HepG2 (cell line): Measurements from ENCODE around the gene ATP7B. TPM values are rescaled to one million over a fixed set of nuclear protein-coding genes. Genes with fewer than 3 reads are reported as not detected.
A peak's percentile ranks its signal among the peaks of the same experiment; 100 is the strongest.

ENCODE experiments used
- AFF4 ChIP-seq: sonication (generic); formaldehyde crosslinking; IDR thresholded peaks from 2 replicates; pipeline ENCODE4 v1.4.0; 2020; ENCODE audit warnings: missing genetic modification reagents
- FOXA1 ChIP-seq, 2 experiments: fragments of 450-650 bp in 1 of 2; sonication (generic) in 1 of 2; formaldehyde crosslinking in 1 of 2; IDR thresholded peaks; 2 replicates each; pipeline versions ENCODE4 v1.4.0 to v1.6.1; 2016 to 2020; ENCODE audit warnings: missing genetic modification reagents in 1 of 2
- IKZF4 ChIP-seq: sonication (generic); formaldehyde crosslinking; IDR thresholded peaks from 2 replicates; pipeline ENCODE4 v1.5.1; 2020; ENCODE audit warnings: borderline replicate concordance, mild to moderate bottlenecking, low read depth, missing genetic modification reagents; ENCODE audit errors: not compliant biosample characterization
- IKZF5 ChIP-seq: IDR thresholded peaks from 2 replicates; pipeline ENCODE4 v1.6.1; 2018; ENCODE audit warnings: missing genetic modification reagents, mild to moderate bottlenecking, missing compliant biosample characterization
- KMT2B ChIP-seq: IDR thresholded peaks from 2 replicates; pipeline ENCODE4 v1.6.1; 2016; ENCODE audit warnings: missing genetic modification reagents, missing compliant biosample characterization
- MEIS2 ChIP-seq: sonication (generic); formaldehyde crosslinking; IDR thresholded peaks from 2 replicates; pipeline ENCODE4 v1.9.0; 2021; ENCODE audit warnings: mild to moderate bottlenecking, missing genetic modification reagents
- NR1H2 ChIP-seq: sonication (generic); formaldehyde crosslinking; IDR thresholded peaks from 2 replicates; pipeline ENCODE4 v1.8.1; 2022; ENCODE audit warnings: low read depth, missing genetic modification reagents, borderline replicate concordance
- WIZ ChIP-seq: sonication (generic); formaldehyde crosslinking; IDR thresholded peaks from 2 replicates; pipeline ENCODE4 v1.5.1; 2020; ENCODE audit warnings: mild to moderate bottlenecking, missing genetic modification reagents
- ZFP37 ChIP-seq: sonication (generic); formaldehyde crosslinking; IDR thresholded peaks from 2 replicates; pipeline ENCODE4 v1.4.0; 2020; ENCODE audit warnings: missing genetic modification reagents, borderline replicate concordance
- ZNF180 ChIP-seq: sonication (generic); formaldehyde crosslinking; IDR thresholded peaks from 2 replicates; pipeline ENCODE4 v1.4.0; 2020; ENCODE audit warnings: low read depth, missing genetic modification reagents, borderline replicate concordance
- ZNF609 ChIP-seq: sonication (generic); formaldehyde crosslinking; IDR thresholded peaks from 2 replicates; pipeline ENCODE4 v1.4.0; 2020; ENCODE audit warnings: mild to moderate bottlenecking, missing genetic modification reagents, borderline replicate concordance
- ZNF839 ChIP-seq: sonication (generic); formaldehyde crosslinking; IDR thresholded peaks from 2 replicates; pipeline ENCODE4 v1.4.0; 2020; ENCODE audit warnings: missing genetic modification reagents, mild to moderate bottlenecking, borderline replicate concordance
- polyA plus RNA-seq, 8 experiments: library from polyadenylated mRNA; depleted of rRNA in 3 of 8; stranded (reverse) in 7 of 8; unstranded in 1 of 8; fragments of >200 nt; fragmentation: Illumina TruSeq in 4 of 8; extraction: Trizol in 4 of 8; gene quantifications; 2 replicates each; pipeline versions ENCODE4 v1.2.1 to v1.2.3, GENCODE V29; 2011 to 2016; ENCODE audit warnings: low read depth in 4 of 8, missing spikeins in 1 of 8, mixed read lengths in 1 of 8; ENCODE audit not compliant: insufficient read depth in 1 of 8
- total RNA-seq, 5 experiments: library from RNA; depleted of rRNA; stranded (reverse); fragments of >200 nt; fragmentation: Illumina TruSeq; extraction: Trizol; gene quantifications; 2 replicates each; pipeline ENCODE4 v1.2.3, GENCODE V29; 2016; ENCODE audit warnings: low read depth in 1 of 5

Gene ATP7B
- total and polyA plus RNA-seq, 2 of the 13 experiments (the other 11 are each of a cell fraction or from before 2014, with no cell fraction given): 31.8 to 57.4 TPM

GRCh38 chr13:52011632-52012511 lies 622 bp upstream of the ATP7B start, which contains the start of gene ALG11 (continued):
- TF ChIP-seq IKZF4 (CRISPR knock-in tag): peak; percentile 69
- peak; percentile 79; the same call in 1 of the 2 replicates for TF ChIP-seq ZFP37 (CRISPR knock-in tag)
- TF ChIP-seq NR1H2: peak; percentile 49; the same call in 1 of the 2 replicates
- TF ChIP-seq IKZF5 (CRISPR knock-in tag): peak; percentile 98
- TF ChIP-seq KMT2B (CRISPR knock-in tag): peak; percentile 84
- 0 out of 2 replicates have a peak, but pooled peaks have one; percentile 55 for TF ChIP-seq AFF4 (CRISPR knock-in tag)
- TF ChIP-seq FOXA1 (IDR thresholded peaks at IDR 0.05): no peak
- TF ChIP-seq FOXA1 (CRISPR knock-in tag; IDR thresholded peaks at IDR 0.05): no peak
- no peak for TF ChIP-seq ZNF839 (CRISPR knock-in tag)
- peak; percentile 96 for TF ChIP-seq ZNF609 (CRISPR knock-in tag)
- TF ChIP-seq ZNF180 (CRISPR knock-in tag): no peak
- TF ChIP-seq MEIS2: peak; percentile 96
- no peak for TF ChIP-seq WIZ (CRISPR knock-in tag)
